ENCODE results near the gene EPHB3. TPM values are rescaled to one million over a fixed set of nuclear protein-coding genes. Genes with fewer than 3 reads are reported as not detected.

The EPHB3 gene
- total and polyA plus RNA-seq, 12 donors = 0.38 to 4.0 (median 1.5) TPM

DNA sequence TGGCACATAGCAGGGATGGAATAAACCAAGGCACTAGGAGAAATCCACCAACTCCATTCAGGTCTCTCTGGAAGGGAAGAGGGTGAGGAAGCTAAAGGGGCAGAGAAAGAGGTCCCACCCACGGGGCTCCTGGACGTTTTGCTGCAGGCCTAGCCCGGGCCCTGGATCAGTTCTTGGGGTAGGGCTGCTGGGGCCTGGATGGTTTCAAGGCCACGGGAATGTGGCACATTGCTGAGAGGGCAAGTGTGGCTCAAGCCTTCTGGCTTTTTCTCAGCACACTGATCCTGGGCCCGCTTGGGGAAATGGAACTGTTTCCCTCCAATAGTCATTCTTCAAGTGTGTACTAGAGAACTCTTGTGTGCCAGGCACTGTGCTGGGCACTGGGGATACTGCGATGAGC is 24.0 kb downstream of the EPHB3 start:
- Histone ChIP-seq H3K9me3 (no peaks in the 10 kb centered on the region), H3K4me3 (no peak overlapping the region), H3K4me1 (peaks cover 0 to 46% (median 26%) of the 10 kb centered on the region in 9 donors), H3K36me3 (peaks cover 0 to 13% (median 0%) of the 10 kb centered on the region in 9 donors), H3K27ac (peak overlapping the region in 1 of 10 donors; percentile 91), H3K27me3 (peaks cover 0 to 26% (median 0%) of the 10 kb centered on the region in 7 donors)
- TF ChIP-seq, protein P1, sequence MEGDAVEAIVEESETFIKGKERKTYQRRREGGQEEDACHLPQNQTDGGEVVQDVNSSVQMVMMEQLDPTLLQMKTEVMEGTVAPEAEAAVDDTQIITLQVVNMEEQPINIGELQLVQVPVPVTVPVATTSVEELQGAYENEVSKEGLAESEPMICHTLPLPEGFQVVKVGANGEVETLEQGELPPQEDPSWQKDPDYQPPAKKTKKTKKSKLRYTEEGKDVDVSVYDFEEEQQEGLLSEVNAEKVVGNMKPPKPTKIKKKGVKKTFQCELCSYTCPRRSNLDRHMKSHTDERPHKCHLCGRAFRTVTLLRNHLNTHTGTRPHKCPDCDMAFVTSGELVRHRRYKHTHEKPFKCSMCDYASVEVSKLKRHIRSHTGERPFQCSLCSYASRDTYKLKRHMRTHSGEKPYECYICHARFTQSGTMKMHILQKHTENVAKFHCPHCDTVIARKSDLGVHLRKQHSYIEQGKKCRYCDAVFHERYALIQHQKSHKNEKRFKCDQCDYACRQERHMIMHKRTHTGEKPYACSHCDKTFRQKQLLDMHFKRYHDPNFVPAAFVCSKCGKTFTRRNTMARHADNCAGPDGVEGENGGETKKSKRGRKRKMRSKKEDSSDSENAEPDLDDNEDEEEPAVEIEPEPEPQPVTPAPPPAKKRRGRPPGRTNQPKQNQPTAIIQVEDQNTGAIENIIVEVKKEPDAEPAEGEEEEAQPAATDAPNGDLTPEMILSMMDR (IDR thresholded peaks at IDR 0.05) = no peak
- intact Hi-C loops (cut with DNase I) = no loop called here
- 83 to 90% methylated on average over 6 of the region's 6 CpGs for WGBS, 2 donors
- ATAC-seq (no peak), DNase-seq (no peak)

DNA sequence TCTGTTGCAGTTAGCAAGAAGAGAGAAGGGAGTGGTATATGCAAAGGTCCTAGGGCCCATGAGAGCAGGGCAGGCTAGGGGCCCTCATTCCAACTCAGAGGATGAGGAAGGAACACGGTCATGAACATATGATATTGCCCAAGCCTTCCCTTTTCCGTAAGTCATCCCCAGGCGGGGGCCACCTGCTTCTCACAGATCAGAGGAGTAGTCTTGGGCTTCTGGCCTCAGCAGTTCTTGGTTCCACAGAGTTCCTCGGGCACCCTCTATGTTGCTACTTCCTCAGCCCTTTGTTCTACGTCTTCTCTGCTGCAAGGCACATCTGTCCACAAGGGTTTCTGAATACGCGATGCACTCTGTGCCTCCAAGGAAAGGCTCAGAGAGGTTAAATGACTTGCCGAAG is 25.3 kb downstream of the EPHB3 start:
- DNase-seq = no peak
- peaks cover 0 to 21% (median 0%) of the 10 kb centered on the region in 7 donors for H3K27me3 ChIP-seq
- peaks cover 0 to 48% (median 31%) of the 10 kb centered on the region in 9 donors for H3K4me1 ChIP-seq
- whole genome bisulfite sequencing, 2 donors = 88% methylated on average over 8 of the region's 8 CpGs
- intact Hi-C loops (cut with DNase I) = no loop called here
- ATAC-seq = no peak
- no peak overlapping the region for H3K27ac ChIP-seq
- peaks cover 0 to under 1% (median 0%) of the 10 kb centered on the region in 9 donors for H3K36me3 ChIP-seq
- TF ChIP-seq, protein P1 (IDR thresholded peaks at IDR 0.05) = no peak
- H3K9me3 ChIP-seq = no peaks in the 10 kb centered on the region
- H3K4me3 ChIP-seq = no peak overlapping the region

DNA sequence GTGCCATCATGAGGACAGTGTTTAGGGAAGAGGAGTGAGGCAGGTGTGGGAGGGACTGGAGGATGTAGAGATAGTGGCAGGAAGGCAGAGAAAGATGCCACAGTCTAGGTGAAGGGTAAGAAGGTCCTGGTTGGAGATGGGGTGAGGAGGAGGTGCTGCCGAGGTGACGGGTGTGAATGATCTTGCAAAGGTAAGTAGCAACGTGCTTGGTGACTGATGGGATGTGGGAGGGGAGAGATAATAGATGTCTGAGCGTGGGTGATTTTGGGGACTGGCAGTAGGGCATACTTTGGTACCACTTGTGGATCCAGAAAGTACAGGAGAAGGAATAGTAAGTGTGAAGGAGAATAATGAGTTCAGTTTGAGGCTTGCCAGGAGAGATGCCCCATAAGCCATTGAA is 27.2 kb downstream of the EPHB3 start:
- Histone ChIP-seq H3K27ac (no peak overlapping the region), H3K27me3 (peaks cover 0 to 9% (median 0%) of the 10 kb centered on the region in 7 donors), H3K9me3 (no peaks in the 10 kb centered on the region), H3K36me3 (no peaks in the 10 kb centered on the region), H3K4me1 (peaks cover 3 to 47% (median 27%) of the 10 kb centered on the region in 9 donors), H3K4me3 (no peak overlapping the region)
- TF ChIP-seq, protein P1 (IDR thresholded peaks at IDR 0.05) = no peak
- WGBS, 2 donors = 87 to 93% methylated on average over 4 of the region's 4 CpGs
- ATAC-seq (no peak), DNase-seq (no peak)
- intact Hi-C loops (cut with DNase I) = no loop called here

DNA sequence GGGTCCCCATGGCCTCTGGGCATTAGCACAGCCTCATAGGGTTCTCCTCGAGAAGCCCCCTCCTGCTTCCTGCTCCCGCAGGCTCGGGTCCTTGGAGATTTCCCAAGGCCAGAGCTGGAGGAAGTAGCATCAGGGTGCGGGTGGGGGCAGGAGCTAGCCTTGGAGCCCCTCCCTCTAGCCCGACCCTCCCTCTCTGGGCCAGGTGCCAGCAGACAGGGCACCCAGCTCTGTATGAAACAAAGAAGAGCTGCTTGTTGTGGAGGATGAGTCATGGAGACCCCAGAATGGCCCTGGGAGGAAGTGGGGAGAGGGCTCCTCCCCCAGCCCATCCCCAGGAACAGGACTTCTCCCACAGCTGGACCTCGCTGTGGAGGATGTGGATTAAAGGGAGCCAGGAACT is 29.2 kb downstream of the EPHB3 start:
- Histone ChIP-seq H3K27me3 (no peaks in the 10 kb centered on the region), H3K9me3 (no peaks in the 10 kb centered on the region), H3K36me3 (no peaks in the 10 kb centered on the region), H3K4me1 (peaks cover 3 to 39% (median 22%) of the 10 kb centered on the region in 9 donors), H3K4me3 (no peak overlapping the region), H3K27ac (no peak overlapping the region)
- 39 to 55% methylated on average over 6 of the region's 6 CpGs for WGBS, 2 donors
- ATAC-seq (no peak), DNase-seq (no peak)
- TF ChIP-seq, protein P1 (IDR thresholded peaks at IDR 0.05) = no peak
- intact Hi-C loops (cut with DNase I) = no loop called here

Data from heart right ventricle (tissue), 16 donors.